ENCODE results near the gene PDPK1.
"Not testable (repeated sequence)": the region's sequence is repeated elsewhere in the genome, so short reads cannot be mapped to it uniquely, and the experiment has no call there.

- not testable (repeated sequence) for TF ChIP-seq EZH2 (IDR thresholded peaks at IDR 0.05; ENCODE audit: borderline replicate concordance); CTCF (IDR thresholded peaks at IDR 0.05; ENCODE audit: poor library complexity); EZH2phosphoT487 (IDR thresholded peaks at IDR 0.05; ENCODE audit: low read depth, severe bottlenecking, unreplicated experiment)
These were observed 41.1 kb downstream of the PDPK1 start for GRCh38 chr16:2578905-2579304.
